ENCODE measurements around the gene PEAK3. TPM values are rescaled to one million over a fixed set of nuclear protein-coding genes. Genes with fewer than 3 reads are reported as not detected.

Gene PEAK3
- total and polyA plus RNA-seq, 9 of the 15 experiments (the other 6 are each of a cell fraction or from before 2014, with no cell fraction given), result 0.07 to 0.40 TPM; not detected in 7

DNA sequence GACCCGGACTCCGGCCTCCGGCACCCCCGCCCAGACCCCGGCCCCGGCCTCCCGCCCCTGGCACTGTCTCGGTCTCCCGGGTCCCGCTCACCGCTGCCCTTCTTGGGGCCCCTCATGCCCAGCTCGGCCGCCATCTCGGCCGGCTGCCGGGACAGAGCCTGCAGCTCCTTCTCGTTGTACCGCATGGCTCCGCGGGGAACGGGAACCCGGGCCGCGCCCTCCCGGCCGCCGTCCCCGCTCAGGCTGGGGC is 46.0 kb downstream of the PEAK3 start (continued):
- TF ChIP-seq ZNF197 (CRISPR knock-in tag; IDR thresholded peaks at IDR 0.05; ENCODE audit: low read depth) (0 out of 2 replicates have a peak, but pooled peaks have one; percentile 26), KDM5B (IDR thresholded peaks at IDR 0.05; ENCODE audit: insufficient replicate concordance, low read depth, low read length) (peak; percentile 13), HDAC1 (IDR thresholded peaks at IDR 0.05) (peak; percentile 28 to 84; a peak in 3 of 4 replicates), MTA3 (IDR thresholded peaks at IDR 0.05; ENCODE audit: borderline replicate concordance) (peak; percentile 86; the same call in 1 of the 2 replicates), SPI1 (IDR thresholded peaks at IDR 0.05; ENCODE audit: borderline replicate concordance, low read depth, low read length) (0 out of 2 replicates have a peak, but pooled peaks have one; percentile 22), BRD4 (IDR thresholded peaks at IDR 0.05) (no peak), NR3C1 (CRISPR knock-in tag; IDR thresholded peaks at IDR 0.05) (no peak), SIN3A (IDR thresholded peaks at IDR 0.05; ENCODE audit: borderline replicate concordance in 2 of 2, control insufficient read depth in 1 of 2, low read depth in 2 of 2, low read length in 2 of 2) (peak; percentile 88 to 98; a peak in 2 of 4 replicates), SIX5 (IDR thresholded peaks at IDR 0.05; ENCODE audit: borderline replicate concordance in 1 of 2, insufficient read depth in 1 of 2, low read depth in 1 of 2, low read length in 2 of 2) (peak in 1 of 2 experiments; percentile 9; a peak in 1 of 4 replicates), BRCA1 (IDR thresholded peaks at IDR 0.05) (no peak), BRCA1 (CRISPR knock-in tag; IDR thresholded peaks at IDR 0.05) (no peak), TBL1XR1 (IDR thresholded peaks at IDR 0.05; ENCODE audit: low read length in 2 of 2) (no peak), ZBTB7A (IDR thresholded peaks at IDR 0.05; ENCODE audit: borderline replicate concordance, control insufficient read depth, low read depth, low read length) (peak; percentile 37; the same call in 1 of the 2 replicates)
- TF ChIP-seq, protein P1, sequence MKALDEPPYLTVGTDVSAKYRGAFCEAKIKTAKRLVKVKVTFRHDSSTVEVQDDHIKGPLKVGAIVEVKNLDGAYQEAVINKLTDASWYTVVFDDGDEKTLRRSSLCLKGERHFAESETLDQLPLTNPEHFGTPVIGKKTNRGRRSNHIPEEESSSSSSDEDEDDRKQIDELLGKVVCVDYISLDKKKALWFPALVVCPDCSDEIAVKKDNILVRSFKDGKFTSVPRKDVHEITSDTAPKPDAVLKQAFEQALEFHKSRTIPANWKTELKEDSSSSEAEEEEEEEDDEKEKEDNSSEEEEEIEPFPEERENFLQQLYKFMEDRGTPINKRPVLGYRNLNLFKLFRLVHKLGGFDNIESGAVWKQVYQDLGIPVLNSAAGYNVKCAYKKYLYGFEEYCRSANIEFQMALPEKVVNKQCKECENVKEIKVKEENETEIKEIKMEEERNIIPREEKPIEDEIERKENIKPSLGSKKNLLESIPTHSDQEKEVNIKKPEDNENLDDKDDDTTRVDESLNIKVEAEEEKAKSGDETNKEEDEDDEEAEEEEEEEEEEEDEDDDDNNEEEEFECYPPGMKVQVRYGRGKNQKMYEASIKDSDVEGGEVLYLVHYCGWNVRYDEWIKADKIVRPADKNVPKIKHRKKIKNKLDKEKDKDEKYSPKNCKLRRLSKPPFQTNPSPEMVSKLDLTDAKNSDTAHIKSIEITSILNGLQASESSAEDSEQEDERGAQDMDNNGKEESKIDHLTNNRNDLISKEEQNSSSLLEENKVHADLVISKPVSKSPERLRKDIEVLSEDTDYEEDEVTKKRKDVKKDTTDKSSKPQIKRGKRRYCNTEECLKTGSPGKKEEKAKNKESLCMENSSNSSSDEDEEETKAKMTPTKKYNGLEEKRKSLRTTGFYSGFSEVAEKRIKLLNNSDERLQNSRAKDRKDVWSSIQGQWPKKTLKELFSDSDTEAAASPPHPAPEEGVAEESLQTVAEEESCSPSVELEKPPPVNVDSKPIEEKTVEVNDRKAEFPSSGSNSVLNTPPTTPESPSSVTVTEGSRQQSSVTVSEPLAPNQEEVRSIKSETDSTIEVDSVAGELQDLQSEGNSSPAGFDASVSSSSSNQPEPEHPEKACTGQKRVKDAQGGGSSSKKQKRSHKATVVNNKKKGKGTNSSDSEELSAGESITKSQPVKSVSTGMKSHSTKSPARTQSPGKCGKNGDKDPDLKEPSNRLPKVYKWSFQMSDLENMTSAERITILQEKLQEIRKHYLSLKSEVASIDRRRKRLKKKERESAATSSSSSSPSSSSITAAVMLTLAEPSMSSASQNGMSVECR (CRISPR knock-in tag; IDR thresholded peaks at IDR 0.05), result no peak; the same call in 1 of the 2 replicates
- TF ChIP-seq, protein P2, sequence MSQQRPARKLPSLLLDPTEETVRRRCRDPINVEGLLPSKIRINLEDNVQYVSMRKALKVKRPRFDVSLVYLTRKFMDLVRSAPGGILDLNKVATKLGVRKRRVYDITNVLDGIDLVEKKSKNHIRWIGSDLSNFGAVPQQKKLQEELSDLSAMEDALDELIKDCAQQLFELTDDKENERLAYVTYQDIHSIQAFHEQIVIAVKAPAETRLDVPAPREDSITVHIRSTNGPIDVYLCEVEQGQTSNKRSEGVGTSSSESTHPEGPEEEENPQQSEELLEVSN (IDR thresholded peaks at IDR 0.05; ENCODE audit: borderline replicate concordance in 1 of 2, extremely low read depth in 1 of 2, insufficient read depth in 1 of 2, insufficient read length in 1 of 2, low read depth in 1 of 2, low read length in 1 of 2, poor library complexity in 1 of 2, severe bottlenecking in 1 of 2), result no peak
